Right atrium auricular region (tissue), 2 donors: Measurements from ENCODE around the gene EPM2A. TPM values are rescaled to one million over a fixed set of nuclear protein-coding genes. Genes with fewer than 3 reads are reported as not detected.

ENCODE experiments used
- DNase-seq: peaks from one replicate; pipeline ENCODE4 v3.0.0-alpha.2; 2019; ENCODE audit warnings: low spot score
- H3K27ac ChIP-seq, 2 donors: fragments of 200-600 bp; sonication (generic); 1 replicate in 1 of 2; 2 replicates in 1 of 2; pipeline ENCODE4 v1.5.1; 2016 to 2019
- H3K27me3 ChIP-seq, 2 donors: fragments of 200-600 bp; sonication (generic); one replicate each; pipeline versions ENCODE4 v1.5.1 to v1.6.0; 2017 to 2019
- H3K36me3 ChIP-seq: fragments of 200-600 bp; sonication (generic); one replicate; pipeline ENCODE4 v1.5.1; 2016
- H3K4me1 ChIP-seq, 2 donors: fragments of 200-600 bp; sonication (generic); one replicate each; pipeline versions ENCODE4 v1.5.1 to v1.6.0; 2017 to 2019
- H3K4me3 ChIP-seq, 2 donors: fragments of 200-600 bp; sonication (generic); 1 replicate in 1 of 2; 2 replicates in 1 of 2; pipeline ENCODE4 v1.5.1; 2017 to 2019; ENCODE audit warnings: mild to moderate bottlenecking in 1 of 2, moderate library complexity in 1 of 2
- H3K9me3 ChIP-seq, 2 donors: fragments of 200-600 bp; sonication (generic); one replicate each; pipeline ENCODE4 v1.5.1; 2019
- CTCF ChIP-seq, 2 donors: fragments of 200-600 bp; sonication (generic); IDR thresholded peaks; one replicate each; pipeline ENCODE4 v1.5.1; 2019; ENCODE audit warnings: antibody characterized with exemption in 2 of 2
- total RNA-seq, 2 donors: library from RNA; depleted of rRNA; stranded (reverse); fragments of >200 nt; gene quantifications; one replicate each; pipeline ENCODE4 v1.1.0, GENCODE V29; 2016

EPM2A gene
- total RNA-seq, 2 donors from 2014 or later: 24.2 to 24.7 TPM

GRCh38 chr6:145651988-145652387 lies 83.3 kb downstream of the EPM2A start:
- no peak overlapping the region for H3K27ac ChIP-seq
- no peaks in the 10 kb centered on the region for H3K36me3 ChIP-seq
- H3K4me3 ChIP-seq: no peak overlapping the region
- H3K4me1 ChIP-seq: no peaks in the 10 kb centered on the region
- no peak for TF ChIP-seq CTCF (IDR thresholded peaks at IDR 0.05)
- H3K27me3 ChIP-seq: no peaks in the 10 kb centered on the region
- DNase-seq: no peak
- H3K9me3 ChIP-seq: no peaks in the 10 kb centered on the region

DNA sequence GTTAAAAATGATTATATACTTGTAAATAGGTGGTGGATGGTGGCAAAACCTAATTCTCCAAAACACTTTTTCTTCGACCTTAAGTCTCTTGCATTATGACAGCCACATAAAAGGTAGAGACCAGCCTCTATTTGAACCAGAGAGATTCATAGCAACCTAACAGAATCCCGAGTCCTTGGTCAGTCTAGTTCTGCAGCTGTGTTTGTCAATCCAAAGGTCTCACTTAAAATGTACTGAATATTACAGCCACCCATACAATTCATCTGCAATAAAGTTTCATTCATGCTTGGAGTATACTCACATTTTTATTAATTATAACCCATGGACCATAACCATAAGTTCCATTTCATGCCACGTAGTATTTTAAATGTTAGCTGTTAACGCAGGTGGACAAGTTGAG lies 87.2 kb downstream of the EPM2A start:
- no peak overlapping the region for H3K4me3 ChIP-seq
- H3K27ac ChIP-seq: no peak overlapping the region
- DNase-seq: no peak
- H3K36me3 ChIP-seq: no peaks in the 10 kb centered on the region
- no peaks in the 10 kb centered on the region for H3K27me3 ChIP-seq
- H3K4me1 ChIP-seq: no peaks in the 10 kb centered on the region
- no peak for TF ChIP-seq CTCF (IDR thresholded peaks at IDR 0.05)
- no peaks in the 10 kb centered on the region for H3K9me3 ChIP-seq

GRCh38 chr6:145647602-145648001 lies 87.7 kb downstream of the EPM2A start:
- no peak overlapping the region for H3K27ac ChIP-seq
- no peak overlapping the region for H3K4me3 ChIP-seq
- DNase-seq: no peak
- H3K27me3 ChIP-seq: no peaks in the 10 kb centered on the region
- no peaks in the 10 kb centered on the region for H3K36me3 ChIP-seq
- no peaks in the 10 kb centered on the region for H3K9me3 ChIP-seq
- no peaks in the 10 kb centered on the region for H3K4me1 ChIP-seq
- no peak for TF ChIP-seq CTCF (IDR thresholded peaks at IDR 0.05)

DNA sequence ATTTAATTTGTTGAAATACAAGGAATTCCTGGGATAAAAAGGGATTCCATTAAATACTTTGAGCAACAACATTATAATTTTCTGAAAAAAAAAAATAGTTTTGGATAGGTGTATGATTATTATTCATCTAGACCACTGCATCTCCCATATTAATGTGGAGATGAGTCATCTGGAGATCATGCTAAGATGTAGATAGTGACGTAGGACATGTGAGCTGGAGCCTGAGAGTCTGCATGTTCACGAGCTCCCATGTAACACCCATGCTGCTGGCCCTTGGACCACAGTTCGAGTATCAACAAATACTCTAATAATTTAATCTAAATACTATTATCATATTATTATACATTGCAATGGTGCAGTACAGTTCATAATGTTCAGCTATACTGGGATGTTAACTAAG lies 91.6 kb downstream of the EPM2A start:
- Histone ChIP-seq H3K27ac (no peak overlapping the region), H3K4me1 (no peaks in the 10 kb centered on the region), H3K36me3 (no peaks in the 10 kb centered on the region), H3K4me3 (no peak overlapping the region), H3K27me3 (no peaks in the 10 kb centered on the region), H3K9me3 (no peaks in the 10 kb centered on the region)
- no peak for DNase-seq
- no peak for TF ChIP-seq CTCF (IDR thresholded peaks at IDR 0.05)

- H3K27ac ChIP-seq: no peak overlapping the region
- H3K36me3 ChIP-seq: no peaks in the 10 kb centered on the region
- H3K4me1 ChIP-seq: peaks cover 0 to 11% of the 10 kb centered on the region in 2 donors
- TF ChIP-seq CTCF (IDR thresholded peaks at IDR 0.05): peak; percentile 84 to 86
- no peak overlapping the region for H3K4me3 ChIP-seq
- no peaks in the 10 kb centered on the region for H3K27me3 ChIP-seq
- DNase-seq: peak; percentile 79
- H3K9me3 ChIP-seq: no peaks in the 10 kb centered on the region
Measured at GRCh38 chr6:145633981-145634627, 101.2 kb downstream of the EPM2A start.

DNA sequence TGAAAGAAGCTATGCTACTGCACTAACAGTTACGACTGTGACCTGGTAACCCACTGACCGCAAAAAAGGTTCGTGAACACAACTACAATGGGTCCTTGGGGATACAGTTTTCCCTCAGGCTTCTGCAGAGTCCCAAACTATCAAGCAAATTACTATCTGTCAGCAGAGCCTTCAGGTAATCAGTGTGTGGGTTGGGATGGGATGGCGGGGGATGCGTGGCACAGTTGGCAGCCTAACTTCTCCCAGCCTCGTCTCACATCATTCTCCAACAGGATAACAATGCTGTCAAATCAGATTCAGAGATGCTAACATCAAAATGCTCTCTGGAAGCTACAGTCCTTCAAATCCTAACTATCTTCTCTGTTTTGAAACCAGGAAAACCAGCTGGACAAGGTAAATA lies 102.3 kb downstream of the EPM2A start:
- H3K36me3 ChIP-seq: no peaks in the 10 kb centered on the region
- DNase-seq: no peak
- no peaks in the 10 kb centered on the region for H3K27me3 ChIP-seq
- H3K4me1 ChIP-seq: peaks cover 0 to 11% of the 10 kb centered on the region in 2 donors
- no peak overlapping the region for H3K4me3 ChIP-seq
- no peak overlapping the region for H3K27ac ChIP-seq
- no peaks in the 10 kb centered on the region for H3K9me3 ChIP-seq
- TF ChIP-seq CTCF (IDR thresholded peaks at IDR 0.05): no peak
